Panc1 (cell line): ENCODE data around the gene TAS2R19. TPM values are rescaled to one million over a fixed set of nuclear protein-coding genes. Genes with fewer than 3 reads are reported as not detected.

Experiments used
- ATAC-seq: fragments of 200-7000 bp; cut with Tn5 transposase; 2 replicates; pipeline ENCODE4 v1.9.1; 2020; ENCODE audit warnings: mild to moderate bottlenecking, moderate library complexity
- BruUV-seq: library from RNA; stranded (reverse); fragments of 400-500 nt; replicated peaks from 2 replicates; lab custom pipeline; 2021; lab: Mats Ljungman, UMichigan
- CTCF ChIA-PET: fragments of 300-600 bp; sonication (Branson Sonifier 250); formaldehyde crosslinking; loops from one replicate; lab custom pipeline; 2022; ENCODE audit warnings: antibody characterized with exemption; lab: Charles Lee
- POLR2A ChIA-PET: fragments of 300-600 bp; sonication (Branson Sonifier 250); formaldehyde crosslinking; loops from one replicate; lab custom pipeline; 2022; ENCODE audit warnings: antibody characterized with exemption; lab: Charles Lee
- DNase-seq: peaks from one replicate; pipeline ENCODE4 v3.0.0-alpha.2; 2010; ENCODE audit warnings: low read depth, low spot score
- H3K27ac ChIP-seq: 2 replicates; pipeline ENCODE4 v1.5.1; 2011; ENCODE audit warnings: mild to moderate bottlenecking, low read length, inconsistent platforms
- H3K27me3 ChIP-seq: fragments of 200-500 bp; sonication (Bioruptor generic); 2 replicates; pipeline ENCODE4 v1.6.0; 2014; ENCODE audit warnings: low read length, inconsistent platforms; ENCODE audit not compliant: control insufficient read depth, insufficient read depth
- H3K36me3 ChIP-seq: fragments of 200-500 bp; sonication (Bioruptor generic); 2 replicates; pipeline ENCODE4 v1.5.1; 2014; ENCODE audit warnings: inconsistent platforms, mild to moderate bottlenecking, low read length, moderate library complexity; ENCODE audit not compliant: control insufficient read depth, insufficient read depth
- H3K4me1 ChIP-seq: 2 replicates; pipeline ENCODE4 v1.5.1; 2011; ENCODE audit warnings: inconsistent platforms, mild to moderate bottlenecking, low read length, moderate library complexity; ENCODE audit not compliant: control insufficient read depth, insufficient read depth
- H3K4me3 ChIP-seq, 2 experiments: 2 replicates each; pipeline ENCODE4 v1.5.1; 2011 to 2012; ENCODE audit warnings: low read depth in 2 of 2, low read length in 2 of 2, mild to moderate bottlenecking in 2 of 2, inconsistent platforms in 1 of 2, moderate library complexity in 1 of 2
- H3K9me3 ChIP-seq: fragments of 200-500 bp; sonication (Bioruptor generic); 2 replicates; pipeline ENCODE4 v1.5.1; 2014; ENCODE audit warnings: low read depth, mild to moderate bottlenecking, inconsistent platforms, low read length, moderate library complexity; ENCODE audit not compliant: control insufficient read depth, insufficient read depth
- POLR2AphosphoS5 ChIP-seq: IDR thresholded peaks from 2 replicates; pipeline ENCODE4 v1.6.1; 2012; ENCODE audit warnings: mild to moderate bottlenecking, low read depth, low read length, moderate library complexity
- SIN3A ChIP-seq: IDR thresholded peaks from 2 replicates; pipeline ENCODE4 v1.6.1; 2012; ENCODE audit warnings: low read depth, mild to moderate bottlenecking, low read length, moderate library complexity, borderline replicate concordance; ENCODE audit not compliant: insufficient read depth
- TCF7L2 ChIP-seq: IDR thresholded peaks from 2 replicates; pipeline ENCODE4 v1.6.1; 2011; ENCODE audit warnings: mild to moderate bottlenecking, low read depth, low read length, inconsistent platforms
- in situ Hi-C: cut with HindIII; loops from 2 replicates; pipeline ENCODE4 v1.10.0; 2016; ENCODE audit warnings: low sequenced_read_pairs, low pct_unique_long_range_greater_than_20kb
- intact Hi-C: fragments of 100-400 bp; cut with micrococcal nuclease; formaldehyde crosslinking; loops from one replicate; pipeline ENCODE4 v1.10.0; 2022; ENCODE audit not compliant: unreplicated experiment
- total RNA-seq: library from RNA; stranded (reverse); gene quantifications from one replicate; pipeline ENCODE4 v1.2.1, GENCODE V29; 2021; ENCODE audit not compliant: unreplicated experiment
- TF ChIP-seq, protein P1 (sequence below): fragments of 450-650 bp; IDR thresholded peaks from 2 replicates; pipeline ENCODE4 v1.5.1; 2017; ENCODE audit warnings: mild to moderate bottlenecking
- TF ChIP-seq, protein P2 (sequence below), 2 experiments: IDR thresholded peaks; 2 replicates each; pipeline ENCODE4 v1.6.1; 2011 to 2012; ENCODE audit warnings: low read depth in 2 of 2, control low read depth in 1 of 2, low read length in 1 of 2, mild to moderate bottlenecking in 1 of 2, moderate library complexity in 1 of 2; ENCODE audit not compliant: insufficient read depth in 1 of 2

TAS2R19 gene
- total RNA-seq, 1 experiment from 2014 or later: 1.1 TPM

DNA sequence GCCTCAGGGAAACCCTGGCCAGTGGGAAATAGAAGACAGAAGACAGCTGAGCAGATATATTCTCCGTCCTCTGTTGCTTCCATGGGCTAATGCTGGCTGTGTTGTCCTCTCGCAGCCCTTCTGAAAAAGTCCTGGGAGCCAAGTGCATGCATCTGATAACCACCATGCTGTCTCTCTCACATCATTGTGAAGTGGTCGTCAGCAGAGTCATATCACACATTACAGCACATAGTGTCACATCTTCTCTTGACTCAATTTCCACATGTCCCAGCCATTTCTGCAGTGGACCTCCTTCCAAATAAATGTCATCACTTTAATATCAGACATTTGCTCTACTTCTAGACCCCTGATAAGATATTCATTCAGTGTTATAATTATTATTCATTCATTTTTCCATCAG is 28.1 kb downstream of the TAS2R19 start:
- no peak overlapping the region for H3K27ac ChIP-seq
- in situ Hi-C loops (no loop called here), intact Hi-C loops (no loop called here)
- no TSS peak for BruUV-seq
- H3K4me3 ChIP-seq: no peak overlapping the region
- H3K9me3 ChIP-seq: no peaks in the 10 kb centered on the region
- ATAC-seq (no peak), DNase-seq (no peak)
- CTCF ChIA-PET: no interaction called here
- TF ChIP-seq, protein P1, sequence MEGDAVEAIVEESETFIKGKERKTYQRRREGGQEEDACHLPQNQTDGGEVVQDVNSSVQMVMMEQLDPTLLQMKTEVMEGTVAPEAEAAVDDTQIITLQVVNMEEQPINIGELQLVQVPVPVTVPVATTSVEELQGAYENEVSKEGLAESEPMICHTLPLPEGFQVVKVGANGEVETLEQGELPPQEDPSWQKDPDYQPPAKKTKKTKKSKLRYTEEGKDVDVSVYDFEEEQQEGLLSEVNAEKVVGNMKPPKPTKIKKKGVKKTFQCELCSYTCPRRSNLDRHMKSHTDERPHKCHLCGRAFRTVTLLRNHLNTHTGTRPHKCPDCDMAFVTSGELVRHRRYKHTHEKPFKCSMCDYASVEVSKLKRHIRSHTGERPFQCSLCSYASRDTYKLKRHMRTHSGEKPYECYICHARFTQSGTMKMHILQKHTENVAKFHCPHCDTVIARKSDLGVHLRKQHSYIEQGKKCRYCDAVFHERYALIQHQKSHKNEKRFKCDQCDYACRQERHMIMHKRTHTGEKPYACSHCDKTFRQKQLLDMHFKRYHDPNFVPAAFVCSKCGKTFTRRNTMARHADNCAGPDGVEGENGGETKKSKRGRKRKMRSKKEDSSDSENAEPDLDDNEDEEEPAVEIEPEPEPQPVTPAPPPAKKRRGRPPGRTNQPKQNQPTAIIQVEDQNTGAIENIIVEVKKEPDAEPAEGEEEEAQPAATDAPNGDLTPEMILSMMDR: no peak
- TF ChIP-seq, protein P2, sequence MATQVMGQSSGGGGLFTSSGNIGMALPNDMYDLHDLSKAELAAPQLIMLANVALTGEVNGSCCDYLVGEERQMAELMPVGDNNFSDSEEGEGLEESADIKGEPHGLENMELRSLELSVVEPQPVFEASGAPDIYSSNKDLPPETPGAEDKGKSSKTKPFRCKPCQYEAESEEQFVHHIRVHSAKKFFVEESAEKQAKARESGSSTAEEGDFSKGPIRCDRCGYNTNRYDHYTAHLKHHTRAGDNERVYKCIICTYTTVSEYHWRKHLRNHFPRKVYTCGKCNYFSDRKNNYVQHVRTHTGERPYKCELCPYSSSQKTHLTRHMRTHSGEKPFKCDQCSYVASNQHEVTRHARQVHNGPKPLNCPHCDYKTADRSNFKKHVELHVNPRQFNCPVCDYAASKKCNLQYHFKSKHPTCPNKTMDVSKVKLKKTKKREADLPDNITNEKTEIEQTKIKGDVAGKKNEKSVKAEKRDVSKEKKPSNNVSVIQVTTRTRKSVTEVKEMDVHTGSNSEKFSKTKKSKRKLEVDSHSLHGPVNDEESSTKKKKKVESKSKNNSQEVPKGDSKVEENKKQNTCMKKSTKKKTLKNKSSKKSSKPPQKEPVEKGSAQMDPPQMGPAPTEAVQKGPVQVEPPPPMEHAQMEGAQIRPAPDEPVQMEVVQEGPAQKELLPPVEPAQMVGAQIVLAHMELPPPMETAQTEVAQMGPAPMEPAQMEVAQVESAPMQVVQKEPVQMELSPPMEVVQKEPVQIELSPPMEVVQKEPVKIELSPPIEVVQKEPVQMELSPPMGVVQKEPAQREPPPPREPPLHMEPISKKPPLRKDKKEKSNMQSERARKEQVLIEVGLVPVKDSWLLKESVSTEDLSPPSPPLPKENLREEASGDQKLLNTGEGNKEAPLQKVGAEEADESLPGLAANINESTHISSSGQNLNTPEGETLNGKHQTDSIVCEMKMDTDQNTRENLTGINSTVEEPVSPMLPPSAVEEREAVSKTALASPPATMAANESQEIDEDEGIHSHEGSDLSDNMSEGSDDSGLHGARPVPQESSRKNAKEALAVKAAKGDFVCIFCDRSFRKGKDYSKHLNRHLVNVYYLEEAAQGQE (IDR thresholded peaks at IDR 0.05; ENCODE audit: insufficient read depth in 1 of 2, low read depth in 2 of 2, low read length in 1 of 2): no peak
- TF ChIP-seq TCF7L2: no peak
- no peak for TF ChIP-seq POLR2AphosphoS5
- no peak for TF ChIP-seq SIN3A
- POLR2A ChIA-PET: no interaction called here
- H3K36me3 ChIP-seq: no peaks in the 10 kb centered on the region
- H3K27me3 ChIP-seq: no peaks in the 10 kb centered on the region
- H3K4me1 ChIP-seq: no peaks in the 10 kb centered on the region

DNA sequence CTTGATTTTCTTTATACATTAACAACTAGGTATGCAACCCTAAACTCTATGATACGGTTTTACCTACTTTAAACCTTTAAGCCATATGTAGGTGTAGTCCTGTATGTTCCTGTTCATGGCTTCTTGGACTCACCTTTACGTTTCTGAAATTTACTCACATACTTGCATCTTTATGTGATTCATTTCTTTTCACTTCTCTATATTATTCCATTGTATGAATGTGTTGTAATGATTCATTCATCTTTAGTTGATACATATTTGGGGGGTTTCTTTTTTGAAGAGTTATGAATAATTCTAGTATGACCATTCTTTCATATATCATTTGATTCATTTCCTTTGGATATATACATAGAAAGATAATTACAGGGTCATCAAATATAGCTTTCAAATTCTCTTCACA is 33.3 kb downstream of the TAS2R19 start:
- no TSS peak for BruUV-seq
- TF ChIP-seq, protein P1: no peak
- TF ChIP-seq TCF7L2: no peak
- TF ChIP-seq POLR2AphosphoS5: no peak
- TF ChIP-seq, protein P2 (IDR thresholded peaks at IDR 0.05; ENCODE audit: insufficient read depth in 1 of 2, low read depth in 2 of 2, low read length in 1 of 2): no peak
- TF ChIP-seq SIN3A: no peak
- intact Hi-C loops (no loop called here), in situ Hi-C loops (no loop called here)
- Histone ChIP-seq H3K9me3 (no peaks in the 10 kb centered on the region), H3K27ac (no peak overlapping the region), H3K27me3 (no peaks in the 10 kb centered on the region), H3K36me3 (no peaks in the 10 kb centered on the region), H3K4me3 (no peak overlapping the region), H3K4me1 (no peaks in the 10 kb centered on the region)
- ChIA-PET CTCF (no interaction called here), POLR2A (no interaction called here)
- ATAC-seq (no peak), DNase-seq (no peak)
